H1 (cell line): Measurements from ENCODE around the gene TRABD2A. TPM values are rescaled to one million over a fixed set of nuclear protein-coding genes. Genes with fewer than 3 reads are reported as not detected.

Experiments used
- CTCF ChIA-PET: fragments of 300-600 bp; sonication (Branson Sonifier 250); formaldehyde crosslinking; loops from one replicate; lab custom pipeline; 2021; ENCODE audit not compliant: partially characterized antibody; lab: Charles Lee
- POLR2A ChIA-PET: fragments of 300-600 bp; sonication (Branson Sonifier 250); formaldehyde crosslinking; loops from one replicate; lab custom pipeline; 2021; ENCODE audit warnings: inconsistent platforms; ENCODE audit not compliant: partially characterized antibody; lab: Charles Lee
- DNase-seq, 2 experiments: peaks; one replicate each; pipeline versions ENCODE4 v3.0.0 to v3.0.0-alpha.2; 2010 to 2022; ENCODE audit warnings: low spot score in 2 of 2, low read depth in 1 of 2, mixed read lengths in 1 of 2
- FAIRE-seq: peaks from 2 replicates; lab custom pipeline; 2011; peaks lifted over from hg19 to GRCh38; lab: Jason Lieb, UNC
- H2AFZ ChIP-seq: 2 replicates; pipeline ENCODE4 v1.8.1; 2012; ENCODE audit warnings: low read length, inconsistent platforms
- H2AK5ac ChIP-seq: 2 replicates; pipeline ENCODE4 v1.6.1; 2013; ENCODE audit warnings: low read depth, low read length
- H2BK120ac ChIP-seq: replicated peaks from 2 replicates; pipeline ENCODE3; 2013; ENCODE audit warnings: low read depth, low read length, inconsistent platforms
- H2BK12ac ChIP-seq: 2 replicates; pipeline ENCODE4 v1.6.1; 2013; ENCODE audit warnings: low read depth, low read length
- H2BK15ac ChIP-seq: 2 replicates; pipeline ENCODE4 v1.6.1; 2013; ENCODE audit warnings: low read length
- H2BK20ac ChIP-seq: 2 replicates; pipeline ENCODE4 v1.6.1; 2013; ENCODE audit warnings: low read length
- H2BK5ac ChIP-seq: 2 replicates; pipeline ENCODE4 v1.6.1; 2013; ENCODE audit warnings: low read depth, low read length
- H3K14ac ChIP-seq: 2 replicates; pipeline ENCODE4 v1.6.1; 2013; ENCODE audit warnings: inconsistent platforms; ENCODE audit not compliant: insufficient read length
- H3K18ac ChIP-seq: 2 replicates; pipeline ENCODE4 v1.6.1; 2013; ENCODE audit warnings: low read length; ENCODE audit errors: extremely low read depth
- H3K23ac ChIP-seq: 2 replicates; pipeline ENCODE4 v1.6.1; 2013; ENCODE audit warnings: inconsistent platforms; ENCODE audit not compliant: insufficient read length
- H3K23me2 ChIP-seq: 2 replicates; pipeline ENCODE4 v1.6.1; 2013; ENCODE audit warnings: low read depth, low read length
- H3K27ac ChIP-seq: 2 replicates; pipeline ENCODE4 v1.6.1; 2011; ENCODE audit warnings: low read depth, low read length, inconsistent platforms
- H3K27me3 ChIP-seq, 4 experiments: replicated peaks in 1 of 4; 1 replicate in 1 of 4; 2 replicates in 3 of 4; pipeline versions ENCODE4 v1.6.1 to v1.8.1; 2011 to 2013; ENCODE audit warnings: low read length in 3 of 4, mild to moderate bottlenecking in 3 of 4, inconsistent platforms in 2 of 4, mixed read lengths in 2 of 4, moderate library complexity in 1 of 4; ENCODE audit not compliant: control insufficient read depth in 3 of 4, insufficient read depth in 3 of 4; ENCODE audit errors: extremely low read depth in 1 of 4
- H3K36me3 ChIP-seq, 4 experiments: 2 replicates each; pipeline versions ENCODE4 v1.6.1 to v1.8.1; 2011 to 2013; ENCODE audit warnings: mild to moderate bottlenecking in 4 of 4, low read length in 3 of 4, moderate library complexity in 2 of 4, control low read depth in 1 of 4, inconsistent platforms in 1 of 4; ENCODE audit not compliant: insufficient read depth in 4 of 4, control insufficient read depth in 2 of 4
- H3K4ac ChIP-seq: replicated peaks from 2 replicates; pipeline ENCODE3; 2013; ENCODE audit warnings: low read length, low read depth, mixed read lengths, inconsistent platforms; ENCODE audit not compliant: insufficient read length
- H3K4me1 ChIP-seq, 4 experiments: replicated peaks in 1 of 4; 1 replicate in 1 of 4; 2 replicates in 3 of 4; pipeline versions ENCODE4 v1.6.1 to v1.8.1; 2011 to 2013; ENCODE audit warnings: low read length in 3 of 4, inconsistent platforms in 2 of 4, mixed read lengths in 1 of 4; ENCODE audit not compliant: insufficient read depth in 4 of 4, control insufficient read depth in 3 of 4
- H3K4me2 ChIP-seq, 2 experiments: 2 replicates each; pipeline versions ENCODE4 v1.6.1 to v1.8.1; 2011 to 2013; ENCODE audit warnings: low read depth in 2 of 2, low read length in 2 of 2, control low read depth in 1 of 2, inconsistent platforms in 1 of 2, mild to moderate bottlenecking in 1 of 2; ENCODE audit not compliant: insufficient read depth in 1 of 2
- H3K4me3 ChIP-seq, 4 experiments: fragments of 200-600, 300-600 bp in 1 of 4; sonication (generic), shearing (Covaris generic), sonication (Bioruptor Twin) in 1 of 4; 2 replicates each; pipeline versions ENCODE4 v1.5.1 to v1.8.1; 2011 to 2016; ENCODE audit warnings: low read length in 4 of 4, low read depth in 3 of 4, control low read depth in 2 of 4, inconsistent platforms in 2 of 4, mild to moderate bottlenecking in 2 of 4, mixed read lengths in 1 of 4, moderate library complexity in 1 of 4; ENCODE audit not compliant: insufficient read depth in 2 of 4; ENCODE audit errors: extremely low read depth in 1 of 4
- H3K56ac ChIP-seq: replicated peaks from 2 replicates; pipeline ENCODE3; 2013; ENCODE audit warnings: low read depth, mild to moderate bottlenecking, mixed read lengths, low read length, inconsistent platforms; ENCODE audit not compliant: insufficient read length
- H3K79me1 ChIP-seq: 2 replicates; pipeline ENCODE4 v1.6.1; 2013; ENCODE audit warnings: low read depth, low read length, control low read depth
- H3K79me2 ChIP-seq, 2 experiments: 2 replicates each; pipeline versions ENCODE4 v1.6.1 to v1.8.1; 2012 to 2013; ENCODE audit warnings: low read length in 2 of 2, mild to moderate bottlenecking in 2 of 2, inconsistent platforms in 1 of 2; ENCODE audit not compliant: insufficient read depth in 2 of 2, control insufficient read depth in 1 of 2
- H3K9ac ChIP-seq, 4 experiments: replicated peaks in 1 of 4; 1 replicate in 1 of 4; 2 replicates in 3 of 4; pipeline versions ENCODE4 v1.6.1 to v1.8.1; 2011 to 2013; ENCODE audit warnings: low read depth in 3 of 4, low read length in 3 of 4, control low read depth in 2 of 4, mild to moderate bottlenecking in 2 of 4, moderate library complexity in 2 of 4, inconsistent platforms in 1 of 4; ENCODE audit errors: extremely low read depth in 1 of 4
- H3K9me3 ChIP-seq, 2 experiments: 2 replicates each; pipeline versions ENCODE4 v1.6.1 to v1.8.1; 2012 to 2013; ENCODE audit warnings: mild to moderate bottlenecking in 2 of 2, moderate library complexity in 2 of 2, control low read depth in 1 of 2, inconsistent platforms in 1 of 2, low read depth in 1 of 2, low read length in 1 of 2, mixed read lengths in 1 of 2; ENCODE audit not compliant: insufficient read depth in 2 of 2
- H4K20me1 ChIP-seq, 2 experiments: replicated peaks in 1 of 2; 2 replicates each; pipeline versions ENCODE3 to v1.8.1; 2011 to 2013; ENCODE audit warnings: inconsistent platforms in 2 of 2, low read length in 2 of 2, mild to moderate bottlenecking in 1 of 2; ENCODE audit not compliant: insufficient read depth in 2 of 2, control insufficient read depth in 1 of 2
- H4K5ac ChIP-seq: 2 replicates; pipeline ENCODE4 v1.6.1; 2013; ENCODE audit warnings: low read length, low read depth, mixed read lengths, inconsistent platforms; ENCODE audit not compliant: insufficient read length
- H4K8ac ChIP-seq: 2 replicates; pipeline ENCODE4 v1.8.0; 2013; ENCODE audit warnings: mild to moderate bottlenecking, moderate library complexity, low read length, inconsistent platforms; ENCODE audit not compliant: insufficient read depth; ENCODE audit errors: extremely low read depth
- H4K91ac ChIP-seq: replicated peaks from 2 replicates; pipeline ENCODE3; 2013; ENCODE audit warnings: low read length, mixed read lengths, inconsistent platforms; ENCODE audit not compliant: insufficient read length
- SP1 ChIP-seq: IDR thresholded peaks from 2 replicates; pipeline ENCODE4 v1.6.1; 2011; ENCODE audit warnings: low read depth, low read length
- WGBS, 2 experiments: shearing (Covaris generic) in 1 of 2; methylation state at CpG; one replicate each; pipeline versions ENCODE4 v1.1.6 to v1.1.7; 2013 to 2015; ENCODE audit warnings: low lambda C conversion rate in 2 of 2, mixed read lengths in 2 of 2, inconsistent platforms in 1 of 2, low coverage in 1 of 2, missing lambda C conversion rate in 1 of 2; ENCODE audit not compliant: insufficient replicate concordance in 2 of 2, insufficient coverage in 1 of 2, insufficient read length in 1 of 2; ENCODE audit errors: extremely low coverage in 1 of 2, missing lambda C conversion rate in 1 of 2; 5-methylcytosine and 5-hydroxymethylcytosine counted together
- polyA plus RNA-seq, 7 experiments: library from polyadenylated mRNA; depleted of rRNA in 3 of 7; stranded (reverse) in 5 of 7; unstranded in 2 of 7; fragments of >200 nt in 5 of 7; fragments of 200-250 nt in 2 of 7; gene quantifications; 1 replicate in 5 of 7; 2 replicates in 1 of 7; 4 replicates in 1 of 7; pipeline versions ENCODE4 v1.2.1 to v1.2.3, GENCODE V29; 2011 to 2013; ENCODE audit warnings: missing spikeins in 2 of 7, mixed read lengths in 2 of 7
- total RNA-seq: library from RNA; stranded (reverse); fragmentation: NEBNext Ultra II Directional; extraction: Animal tissue kit (Norgen Biotek cat#: 25700); gene quantifications from 2 replicates; pipeline ENCODE4 v1.2.1, GENCODE V29; 2021
- TF ChIP-seq, protein P1 (sequence below), 3 experiments: IDR thresholded peaks; 1 replicate in 2 of 3; 2 replicates in 1 of 3; pipeline versions ENCODE4 v1.5.1 to v1.6.1; 2011; ENCODE audit warnings: low read length in 3 of 3, mild to moderate bottlenecking in 3 of 3, inconsistent platforms in 2 of 3, low read depth in 1 of 3, moderate library complexity in 1 of 3; ENCODE audit not compliant: insufficient read depth in 1 of 3; ENCODE audit errors: control extremely low read depth in 1 of 3
- TF ChIP-seq, protein P2 (sequence below): IDR thresholded peaks from 2 replicates; pipeline ENCODE4 v1.6.1; 2011; ENCODE audit warnings: low read length, improper control_type of control experiment

The TRABD2A gene
- total and polyA plus RNA-seq, 2 of the 8 experiments (the other 6 are each of a cell fraction or from before 2014, with no cell fraction given), result 17.3 to 18.6 TPM

DNA sequence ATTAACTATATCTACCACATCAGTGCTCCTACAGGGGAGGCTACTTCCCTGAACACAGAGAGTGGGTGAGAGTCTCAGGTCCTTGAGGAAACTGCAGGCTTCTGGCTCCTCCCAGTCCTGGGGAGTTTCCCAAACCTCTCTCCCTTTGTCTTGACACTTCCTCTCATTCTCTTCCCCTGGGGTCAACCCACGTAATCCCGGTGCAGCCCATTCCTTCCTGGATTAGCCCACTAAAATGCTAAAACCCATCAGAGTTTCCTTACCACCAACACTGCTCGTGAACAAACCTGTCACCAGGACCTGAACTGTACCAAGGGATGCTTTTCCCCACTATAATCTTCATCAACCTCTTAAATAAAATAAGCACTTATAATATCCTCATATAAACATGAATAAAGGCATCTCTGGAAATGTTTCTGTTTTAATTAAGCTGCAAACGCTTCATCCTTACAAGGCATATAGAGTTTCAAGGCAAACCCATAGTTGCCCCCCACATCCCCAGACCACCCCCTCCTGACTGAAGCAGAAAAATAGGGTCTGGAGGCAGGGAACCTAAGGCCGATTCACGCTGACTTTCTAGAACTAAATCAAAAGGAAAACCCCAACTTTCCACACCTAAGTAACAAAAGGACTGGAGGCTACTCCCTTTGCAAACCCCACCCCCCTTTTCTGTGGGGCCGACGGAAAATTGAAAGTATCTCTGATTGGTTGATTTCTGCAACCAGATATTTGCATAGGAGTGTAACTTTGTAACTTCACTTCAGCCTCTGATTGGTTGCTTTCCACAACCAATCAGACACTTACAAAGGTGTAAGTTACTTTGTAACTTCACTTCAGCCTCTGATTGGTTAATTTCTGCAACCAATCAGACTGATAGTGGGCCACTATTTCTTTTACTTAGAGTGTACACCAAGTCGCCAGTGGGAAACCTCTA, 43.6 kb upstream of the TRABD2A start:
- Histone ChIP-seq H3K23me2 (no peaks in the 10 kb centered on the region), H3K79me1 (no peaks in the 10 kb centered on the region), H3K79me2 (no peaks in the 10 kb centered on the region), H3K18ac (no peak overlapping the region), H3K4me3 (peak overlapping the region in 1 of 4 experiments; percentile 10; a peak in 1 of 8 replicates), H2BK15ac (no peak overlapping the region), H2BK20ac (no peak overlapping the region), H3K14ac (no peak overlapping the region), H3K23ac (no peak overlapping the region), H3K36me3 (no peaks in the 10 kb centered on the region), H2BK120ac (no peak overlapping the region), H2AFZ (0 out of 2 replicates have a peak overlapping the region, but pooled peaks have one; percentile 31), H2BK5ac (no peak overlapping the region), H3K4ac (no peak overlapping the region), H4K20me1 (no peaks in the 10 kb centered on the region), H4K5ac (no peak overlapping the region), H3K27me3 (peaks cover 0 to 9% (median 3%) of the 10 kb centered on the region in 4 experiments; a peak in 2 of 7 replicates), H3K27ac (no peak overlapping the region), H2AK5ac (no peak overlapping the region), H3K9ac (no peak overlapping the region), H3K56ac (no peak overlapping the region), H4K8ac (no peak overlapping the region), H3K9me3 (no peaks in the 10 kb centered on the region), H2BK12ac (no peak overlapping the region), H4K91ac (no peak overlapping the region), H3K4me1 (peaks cover 0 to 10% (median 2%) of the 10 kb centered on the region in 4 experiments; a peak in 2 of 7 replicates), H3K4me2 (no peak overlapping the region; a peak in 1 of 4 replicates)
- no peak for DNase-seq
- TF ChIP-seq, protein P1, sequence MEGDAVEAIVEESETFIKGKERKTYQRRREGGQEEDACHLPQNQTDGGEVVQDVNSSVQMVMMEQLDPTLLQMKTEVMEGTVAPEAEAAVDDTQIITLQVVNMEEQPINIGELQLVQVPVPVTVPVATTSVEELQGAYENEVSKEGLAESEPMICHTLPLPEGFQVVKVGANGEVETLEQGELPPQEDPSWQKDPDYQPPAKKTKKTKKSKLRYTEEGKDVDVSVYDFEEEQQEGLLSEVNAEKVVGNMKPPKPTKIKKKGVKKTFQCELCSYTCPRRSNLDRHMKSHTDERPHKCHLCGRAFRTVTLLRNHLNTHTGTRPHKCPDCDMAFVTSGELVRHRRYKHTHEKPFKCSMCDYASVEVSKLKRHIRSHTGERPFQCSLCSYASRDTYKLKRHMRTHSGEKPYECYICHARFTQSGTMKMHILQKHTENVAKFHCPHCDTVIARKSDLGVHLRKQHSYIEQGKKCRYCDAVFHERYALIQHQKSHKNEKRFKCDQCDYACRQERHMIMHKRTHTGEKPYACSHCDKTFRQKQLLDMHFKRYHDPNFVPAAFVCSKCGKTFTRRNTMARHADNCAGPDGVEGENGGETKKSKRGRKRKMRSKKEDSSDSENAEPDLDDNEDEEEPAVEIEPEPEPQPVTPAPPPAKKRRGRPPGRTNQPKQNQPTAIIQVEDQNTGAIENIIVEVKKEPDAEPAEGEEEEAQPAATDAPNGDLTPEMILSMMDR (IDR thresholded peaks at IDR 0.05; ENCODE audit: control extremely low read depth in 1 of 3, insufficient read depth in 1 of 3, low read depth in 1 of 3, low read length in 3 of 3), result peak in 1 of 3 experiments; percentile 1; a peak in 1 of 4 replicates
- TF ChIP-seq SP1, result peak; percentile 77
- TF ChIP-seq, protein P2, sequence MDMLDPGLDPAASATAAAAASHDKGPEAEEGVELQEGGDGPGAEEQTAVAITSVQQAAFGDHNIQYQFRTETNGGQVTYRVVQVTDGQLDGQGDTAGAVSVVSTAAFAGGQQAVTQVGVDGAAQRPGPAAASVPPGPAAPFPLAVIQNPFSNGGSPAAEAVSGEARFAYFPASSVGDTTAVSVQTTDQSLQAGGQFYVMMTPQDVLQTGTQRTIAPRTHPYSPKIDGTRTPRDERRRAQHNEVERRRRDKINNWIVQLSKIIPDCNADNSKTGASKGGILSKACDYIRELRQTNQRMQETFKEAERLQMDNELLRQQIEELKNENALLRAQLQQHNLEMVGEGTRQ, result no peak
- ChIA-PET CTCF (interaction anchor here (0.9 to 3.8 kb wide), 23 partner anchors 7 to 361 kb away, joined by 3 to 57 read pairs (median 11); partner anchors contain the start of genes TMSB10 and TRABD2A), POLR2A (interaction anchor here (0.8 to 3.1 kb wide), 8 partner anchors 15 to 45 kb away, joined by 3 to 36 read pairs (median 4); no protein-coding TSS in a partner anchor)
- FAIRE-seq, result no peak
- WGBS, 2 experiments, result 71% methylated on average over 9 of the region's 9 CpGs; no CpG with 5 or more reads in 1 of the 2 experiments
